ENCODE measurements around the gene GPR132. TPM values are rescaled to one million over a fixed set of nuclear protein-coding genes. Genes with fewer than 3 reads are reported as not detected.
"Not testable (repeated sequence)": the region's sequence is repeated elsewhere in the genome, so short reads cannot be mapped to it uniquely, and the experiment has no call there.

The GPR132 gene
- polyA plus RNA-seq, 1 donor from 2014 or later = not detected

GRCh38 chr14:105034315-105035039 lies 30.8 kb downstream of the GPR132 start:
- Histone ChIP-seq H3F3A (ENCODE audit: insufficient read depth, low read length, poor library complexity, severe bottlenecking) (no peaks in the 10 kb centered on the region), H3K27ac (ENCODE audit: low read length) (no peak overlapping the region), H3K36me3 (ENCODE audit: insufficient read depth, low read length) (no peaks in the 10 kb centered on the region), H2AFZ (ENCODE audit: low read depth, low read length) (no peak overlapping the region), H3K27me3 (ENCODE audit: insufficient read depth, low read depth, low read length) (peaks cover 30% of the 10 kb centered on the region), H3K4me2 (ENCODE audit: low read length) (no peak overlapping the region), H3K4me3 (ENCODE audit: low read length) (no peak overlapping the region), H3K9me3 (ENCODE audit: low read length) (peaks cover 7% of the 10 kb centered on the region), H3K9me2 (ENCODE audit: insufficient read depth, low read length) (no peaks in the 10 kb centered on the region), H3K79me2 (replicated peaks; ENCODE audit: insufficient read depth, low read length) (no peaks in the 10 kb centered on the region), H4K20me1 (ENCODE audit: insufficient read depth) (no peaks in the 10 kb centered on the region), H3K9ac (ENCODE audit: low read length) (no peak overlapping the region)
- TF ChIP-seq POLR2AphosphoS5 (IDR thresholded peaks at IDR 0.05) = no peak

GRCh38 chr14:105033412-105033900 lies 31.8 kb downstream of the GPR132 start:
- H2AFZ ChIP-seq (ENCODE audit: low read depth, low read length); H3K4me2 ChIP-seq (ENCODE audit: low read length); H3K9me3 ChIP-seq (ENCODE audit: low read length); H3K27ac ChIP-seq (ENCODE audit: low read length); H3K36me3 ChIP-seq (ENCODE audit: insufficient read depth, low read length); H3K9me2 ChIP-seq (ENCODE audit: insufficient read depth, low read length); H4K20me1 ChIP-seq (ENCODE audit: insufficient read depth); H3K9ac ChIP-seq (ENCODE audit: low read length); H3K79me2 ChIP-seq (replicated peaks; ENCODE audit: insufficient read depth, low read length); H3F3A ChIP-seq (ENCODE audit: insufficient read depth, low read length, poor library complexity, severe bottlenecking): not testable (repeated sequence)
- peak overlapping the region; percentile 21 for H3K4me3 ChIP-seq (ENCODE audit: low read length)
- H3K27me3 ChIP-seq (ENCODE audit: insufficient read depth, low read depth, low read length) = peaks cover 30% of the 10 kb centered on the region

GRCh38 chr14:105032451-105032901 lies 32.8 kb downstream of the GPR132 start:
- H3K4me3 ChIP-seq (ENCODE audit: low read length); H3K9me2 ChIP-seq (ENCODE audit: insufficient read depth, low read length); H2AFZ ChIP-seq (ENCODE audit: low read depth, low read length); H3K79me2 ChIP-seq (replicated peaks; ENCODE audit: insufficient read depth, low read length); H3K36me3 ChIP-seq (ENCODE audit: insufficient read depth, low read length); H3K27ac ChIP-seq (ENCODE audit: low read length); H3F3A ChIP-seq (ENCODE audit: insufficient read depth, low read length, poor library complexity, severe bottlenecking); H4K20me1 ChIP-seq (ENCODE audit: insufficient read depth); H3K9me3 ChIP-seq (ENCODE audit: low read length); H3K4me2 ChIP-seq (ENCODE audit: low read length); H3K9ac ChIP-seq (ENCODE audit: low read length): not testable (repeated sequence)
- peaks cover 30% of the 10 kb centered on the region for H3K27me3 ChIP-seq (ENCODE audit: insufficient read depth, low read depth, low read length)

- Histone ChIP-seq H3K4me3 (ENCODE audit: low read length) (no peak overlapping the region), H3K36me3 (ENCODE audit: insufficient read depth, low read length) (no peaks in the 10 kb centered on the region), H3K79me2 (replicated peaks; ENCODE audit: insufficient read depth, low read length) (no peaks in the 10 kb centered on the region), H2AFZ (ENCODE audit: low read depth, low read length) (no peak overlapping the region), H4K20me1 (ENCODE audit: insufficient read depth) (no peaks in the 10 kb centered on the region), H3K27ac (ENCODE audit: low read length) (no peak overlapping the region), H3K27me3 (ENCODE audit: insufficient read depth, low read depth, low read length) (peaks cover 30% of the 10 kb centered on the region), H3K9me2 (ENCODE audit: insufficient read depth, low read length) (no peaks in the 10 kb centered on the region), H3K9ac (ENCODE audit: low read length) (no peak overlapping the region), H3F3A (ENCODE audit: insufficient read depth, low read length, poor library complexity, severe bottlenecking) (no peaks in the 10 kb centered on the region), H3K9me3 (ENCODE audit: low read length) (peaks cover 7% of the 10 kb centered on the region), H3K4me2 (ENCODE audit: low read length) (no peak overlapping the region)
- no peak for TF ChIP-seq POLR2AphosphoS5 (IDR thresholded peaks at IDR 0.05)
- TF ChIP-seq EZH2 (IDR thresholded peaks at IDR 0.05; ENCODE audit: borderline replicate concordance, insufficient read depth, low read length, poor library complexity, severe bottlenecking) = no peak
- no peak for TF ChIP-seq CTCF (IDR thresholded peaks at IDR 0.05; ENCODE audit: poor library complexity, severe bottlenecking)
- TF ChIP-seq MXI1 (conservative IDR thresholded peaks at IDR 0.05; ENCODE audit: poor library complexity, severe bottlenecking) = no peak
- TF ChIP-seq RAD21 (conservative IDR thresholded peaks at IDR 0.05) = no peak
- no peak for TF ChIP-seq SMC3 (conservative IDR thresholded peaks at IDR 0.05; ENCODE audit: poor library complexity)
- TF ChIP-seq TAF1 (IDR thresholded peaks at IDR 0.05; ENCODE audit: low read depth) = no peak
- no peak for TF ChIP-seq REST (IDR thresholded peaks at IDR 0.05; ENCODE audit: borderline replicate concordance)
- no peak for TF ChIP-seq EP300 (conservative IDR thresholded peaks at IDR 0.05; ENCODE audit: poor library complexity, severe bottlenecking)
These were observed 34.3 kb downstream of the GPR132 start for GRCh38 chr14:105030836-105031396.
